ENCODE results near the gene PPP1R14B.

DNA sequence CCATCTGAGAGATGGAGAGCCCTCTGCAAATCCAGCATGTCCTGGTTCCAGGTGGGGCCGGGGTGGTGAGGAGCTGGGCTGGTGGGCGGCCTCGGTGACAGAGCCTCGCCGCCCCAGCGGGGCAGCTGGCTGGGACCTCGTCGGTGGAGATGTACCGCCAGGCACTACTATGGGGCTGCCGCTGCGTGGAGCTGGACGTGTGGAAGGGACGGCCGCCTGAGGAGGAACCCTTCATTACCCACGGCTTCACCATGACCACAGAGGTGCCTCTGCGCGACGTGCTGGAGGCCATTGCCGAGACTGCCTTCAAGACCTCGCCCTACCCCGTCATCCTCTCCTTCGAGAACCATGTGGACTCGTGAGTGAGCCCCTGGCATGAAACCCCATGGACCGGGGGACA, 11.6 kb upstream of the PPP1R14B start:
- TF ChIP-seq EZH2 (conservative IDR thresholded peaks at IDR 0.05; ENCODE audit: low read depth, low read length), result no peak
- no peak for TF ChIP-seq ZKSCAN1 (IDR thresholded peaks at IDR 0.05; ENCODE audit: low read length)
- TF ChIP-seq CEBPG (CRISPR knock-in tag; IDR thresholded peaks at IDR 0.05), result no peak
- TF ChIP-seq FOXK1 (CRISPR knock-in tag; IDR thresholded peaks at IDR 0.05; ENCODE audit: borderline replicate concordance, low read depth), result no peak
- TF ChIP-seq ESRRA (CRISPR knock-in tag; IDR thresholded peaks at IDR 0.05; ENCODE audit: low read depth), result no peak
- TF ChIP-seq RORA (CRISPR knock-in tag; IDR thresholded peaks at IDR 0.05), result no peak
- no peak for TF ChIP-seq ZNF24 (IDR thresholded peaks at IDR 0.05)
- TF ChIP-seq, protein P1, sequence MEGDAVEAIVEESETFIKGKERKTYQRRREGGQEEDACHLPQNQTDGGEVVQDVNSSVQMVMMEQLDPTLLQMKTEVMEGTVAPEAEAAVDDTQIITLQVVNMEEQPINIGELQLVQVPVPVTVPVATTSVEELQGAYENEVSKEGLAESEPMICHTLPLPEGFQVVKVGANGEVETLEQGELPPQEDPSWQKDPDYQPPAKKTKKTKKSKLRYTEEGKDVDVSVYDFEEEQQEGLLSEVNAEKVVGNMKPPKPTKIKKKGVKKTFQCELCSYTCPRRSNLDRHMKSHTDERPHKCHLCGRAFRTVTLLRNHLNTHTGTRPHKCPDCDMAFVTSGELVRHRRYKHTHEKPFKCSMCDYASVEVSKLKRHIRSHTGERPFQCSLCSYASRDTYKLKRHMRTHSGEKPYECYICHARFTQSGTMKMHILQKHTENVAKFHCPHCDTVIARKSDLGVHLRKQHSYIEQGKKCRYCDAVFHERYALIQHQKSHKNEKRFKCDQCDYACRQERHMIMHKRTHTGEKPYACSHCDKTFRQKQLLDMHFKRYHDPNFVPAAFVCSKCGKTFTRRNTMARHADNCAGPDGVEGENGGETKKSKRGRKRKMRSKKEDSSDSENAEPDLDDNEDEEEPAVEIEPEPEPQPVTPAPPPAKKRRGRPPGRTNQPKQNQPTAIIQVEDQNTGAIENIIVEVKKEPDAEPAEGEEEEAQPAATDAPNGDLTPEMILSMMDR (CRISPR knock-in tag; IDR thresholded peaks at IDR 0.05), result no peak
- TF ChIP-seq TCF7L2 (IDR thresholded peaks at IDR 0.05; ENCODE audit: low read depth, low read length), result no peak
- no peak for TF ChIP-seq ZNF558 (CRISPR knock-in tag; IDR thresholded peaks at IDR 0.05; ENCODE audit: borderline replicate concordance)

All from HepG2 (cell line).